Adrenal gland (tissue), 5 donors: ENCODE measurements around the gene LHPP.

Source experiments
- POLR2A ChIP-seq, 2 donors: fragments of 450-650 bp; IDR thresholded peaks; one replicate each; pipeline ENCODE4 v1.6.1; 2017; ENCODE audit warnings: antibody characterized with exemption in 2 of 2, mild to moderate bottlenecking in 2 of 2, moderate library complexity in 1 of 2
- TF ChIP-seq, protein P1 (sequence below), 6 experiments: fragments of 450-650 bp in 4 of 6; fragments of 200-600 bp in 2 of 6; sonication (generic) in 1 of 6; IDR thresholded peaks; 1 replicate in 5 of 6; 2 replicates in 1 of 6; pipeline versions ENCODE4 v1.5.1 to v1.8.0; 2016 to 2021; ENCODE audit warnings: antibody characterized with exemption in 6 of 6, mild to moderate bottlenecking in 2 of 6, moderate library complexity in 1 of 6
- donor health status: DM: no; HTN: no; CAD: no.

DNA sequence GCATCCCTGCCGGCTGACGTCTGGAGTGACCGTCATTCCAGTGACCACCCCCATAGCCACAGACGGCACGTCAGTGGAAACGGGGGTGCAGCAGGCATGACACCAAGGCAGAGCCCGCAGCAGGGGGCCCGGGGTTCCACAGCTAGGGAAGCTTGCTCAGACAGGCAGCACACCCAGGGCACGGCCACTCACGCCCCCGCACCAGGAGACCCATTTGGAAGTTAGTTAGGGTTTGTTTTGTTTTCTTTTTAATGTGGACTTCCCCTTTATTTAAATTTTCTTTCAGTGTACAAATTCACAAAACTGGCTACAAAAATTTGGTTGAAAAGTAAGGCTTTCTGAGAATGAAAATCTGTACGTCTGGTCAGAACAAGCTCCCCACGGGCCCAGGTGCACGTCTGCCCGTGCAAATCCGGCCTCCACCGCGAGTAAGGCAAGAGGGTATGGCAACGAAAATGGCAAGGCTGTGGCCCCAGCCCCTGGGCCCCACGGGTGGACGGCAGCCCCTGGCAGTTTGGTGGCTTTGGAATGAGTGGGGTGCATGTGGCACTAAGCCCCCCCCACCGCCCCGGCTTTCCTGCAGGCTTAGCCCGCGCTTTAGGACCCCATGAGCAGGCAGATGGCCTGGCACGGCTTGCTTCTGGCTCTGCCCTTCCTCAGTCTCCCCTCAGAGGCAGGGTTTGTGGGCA is 158.3 kb downstream of the LHPP start:
- TF ChIP-seq, protein P1, sequence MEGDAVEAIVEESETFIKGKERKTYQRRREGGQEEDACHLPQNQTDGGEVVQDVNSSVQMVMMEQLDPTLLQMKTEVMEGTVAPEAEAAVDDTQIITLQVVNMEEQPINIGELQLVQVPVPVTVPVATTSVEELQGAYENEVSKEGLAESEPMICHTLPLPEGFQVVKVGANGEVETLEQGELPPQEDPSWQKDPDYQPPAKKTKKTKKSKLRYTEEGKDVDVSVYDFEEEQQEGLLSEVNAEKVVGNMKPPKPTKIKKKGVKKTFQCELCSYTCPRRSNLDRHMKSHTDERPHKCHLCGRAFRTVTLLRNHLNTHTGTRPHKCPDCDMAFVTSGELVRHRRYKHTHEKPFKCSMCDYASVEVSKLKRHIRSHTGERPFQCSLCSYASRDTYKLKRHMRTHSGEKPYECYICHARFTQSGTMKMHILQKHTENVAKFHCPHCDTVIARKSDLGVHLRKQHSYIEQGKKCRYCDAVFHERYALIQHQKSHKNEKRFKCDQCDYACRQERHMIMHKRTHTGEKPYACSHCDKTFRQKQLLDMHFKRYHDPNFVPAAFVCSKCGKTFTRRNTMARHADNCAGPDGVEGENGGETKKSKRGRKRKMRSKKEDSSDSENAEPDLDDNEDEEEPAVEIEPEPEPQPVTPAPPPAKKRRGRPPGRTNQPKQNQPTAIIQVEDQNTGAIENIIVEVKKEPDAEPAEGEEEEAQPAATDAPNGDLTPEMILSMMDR (IDR thresholded peaks at IDR 0.05) = no peak
- TF ChIP-seq POLR2A (IDR thresholded peaks at IDR 0.05) = no peak
